ENCODE measurements around the gene PPP1R3G. TPM values are rescaled to one million over a fixed set of nuclear protein-coding genes. Genes with fewer than 3 reads are reported as not detected.

The PPP1R3G gene
- total and polyA plus RNA-seq, 2 of the 13 experiments (the other 11 are each of a cell fraction or from before 2014, with no cell fraction given) = 1.2 to 1.3 TPM

DNA sequence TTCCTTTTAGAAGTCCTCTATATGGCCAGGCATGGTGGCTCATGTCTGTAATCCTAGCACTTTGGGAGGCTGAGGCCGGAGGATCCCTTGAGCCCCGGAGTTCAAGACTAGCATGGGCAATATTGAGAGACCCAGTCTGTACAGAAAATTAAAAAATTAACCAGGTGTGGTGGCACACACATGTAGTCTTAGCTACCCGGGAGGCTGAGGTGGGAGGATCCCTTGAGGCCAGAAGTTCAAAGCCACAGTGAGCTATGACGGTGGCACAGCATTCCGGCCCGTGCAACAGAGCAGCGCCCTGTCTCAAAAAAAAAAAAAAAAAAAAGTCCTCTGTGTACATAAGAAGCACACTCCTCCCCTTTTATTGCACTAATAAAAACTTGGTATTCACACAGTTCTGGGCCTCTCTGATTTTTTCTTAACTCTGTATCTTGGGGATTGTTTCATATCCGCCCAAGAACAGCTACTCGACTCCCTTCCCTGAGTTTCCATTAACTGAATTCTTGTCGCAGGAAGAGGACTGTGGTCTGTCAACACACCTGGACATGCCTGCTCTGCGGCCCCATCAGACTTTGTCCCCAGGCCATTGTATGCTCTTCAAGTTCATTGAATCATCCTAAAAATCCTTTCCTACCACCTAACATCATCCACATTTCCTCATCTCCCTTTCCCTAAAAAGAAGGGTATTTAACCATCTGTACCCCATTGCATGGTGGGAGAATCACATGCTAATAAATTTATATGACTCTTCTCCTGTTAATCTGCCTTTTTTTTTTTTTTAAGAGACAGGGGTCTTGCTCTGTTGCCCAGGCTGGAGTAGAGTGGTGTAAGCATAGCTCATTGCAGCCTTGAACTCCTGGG lies 25.9 kb upstream of the PPP1R3G start (continued):
- TF ChIP-seq, protein P1, sequence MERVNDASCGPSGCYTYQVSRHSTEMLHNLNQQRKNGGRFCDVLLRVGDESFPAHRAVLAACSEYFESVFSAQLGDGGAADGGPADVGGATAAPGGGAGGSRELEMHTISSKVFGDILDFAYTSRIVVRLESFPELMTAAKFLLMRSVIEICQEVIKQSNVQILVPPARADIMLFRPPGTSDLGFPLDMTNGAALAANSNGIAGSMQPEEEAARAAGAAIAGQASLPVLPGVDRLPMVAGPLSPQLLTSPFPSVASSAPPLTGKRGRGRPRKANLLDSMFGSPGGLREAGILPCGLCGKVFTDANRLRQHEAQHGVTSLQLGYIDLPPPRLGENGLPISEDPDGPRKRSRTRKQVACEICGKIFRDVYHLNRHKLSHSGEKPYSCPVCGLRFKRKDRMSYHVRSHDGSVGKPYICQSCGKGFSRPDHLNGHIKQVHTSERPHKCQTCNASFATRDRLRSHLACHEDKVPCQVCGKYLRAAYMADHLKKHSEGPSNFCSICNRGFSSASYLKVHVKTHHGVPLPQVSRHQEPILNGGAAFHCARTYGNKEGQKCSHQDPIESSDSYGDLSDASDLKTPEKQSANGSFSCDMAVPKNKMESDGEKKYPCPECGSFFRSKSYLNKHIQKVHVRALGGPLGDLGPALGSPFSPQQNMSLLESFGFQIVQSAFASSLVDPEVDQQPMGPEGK (CRISPR knock-in tag; IDR thresholded peaks at IDR 0.05) = peak; percentile 74
- TF ChIP-seq ZNF616 (CRISPR knock-in tag; IDR thresholded peaks at IDR 0.05; ENCODE audit: low read depth) (no peak), NR1H2 (CRISPR knock-in tag; IDR thresholded peaks at IDR 0.05; ENCODE audit: borderline replicate concordance, low read depth) (no peak), SP2 (CRISPR knock-in tag; IDR thresholded peaks at IDR 0.05) (no peak), FOXC1 (CRISPR knock-in tag; IDR thresholded peaks at IDR 0.05; ENCODE audit: borderline replicate concordance) (no peak), ZNF207 (IDR thresholded peaks at IDR 0.05; ENCODE audit: borderline replicate concordance) (no peak), RFXANK (CRISPR knock-in tag; IDR thresholded peaks at IDR 0.05) (no peak), ZC3H4 (CRISPR knock-in tag; IDR thresholded peaks at IDR 0.05; ENCODE audit: borderline replicate concordance) (no peak), CHD2 (IDR thresholded peaks at IDR 0.05; ENCODE audit: low read depth, low read length) (no peak), DNMT3B (CRISPR knock-in tag; conservative IDR thresholded peaks at IDR 0.05) (no peak), NR3C1 (CRISPR knock-in tag; IDR thresholded peaks at IDR 0.05) (no peak), HNRNPUL1 (IDR thresholded peaks at IDR 0.05; ENCODE audit: low read depth, low read length) (no peak), SCMH1 (CRISPR knock-in tag; IDR thresholded peaks at IDR 0.05; ENCODE audit: borderline replicate concordance) (no peak), ZNF749 (CRISPR knock-in tag; IDR thresholded peaks at IDR 0.05; ENCODE audit: borderline replicate concordance) (no peak)
- TF ChIP-seq, protein P2, sequence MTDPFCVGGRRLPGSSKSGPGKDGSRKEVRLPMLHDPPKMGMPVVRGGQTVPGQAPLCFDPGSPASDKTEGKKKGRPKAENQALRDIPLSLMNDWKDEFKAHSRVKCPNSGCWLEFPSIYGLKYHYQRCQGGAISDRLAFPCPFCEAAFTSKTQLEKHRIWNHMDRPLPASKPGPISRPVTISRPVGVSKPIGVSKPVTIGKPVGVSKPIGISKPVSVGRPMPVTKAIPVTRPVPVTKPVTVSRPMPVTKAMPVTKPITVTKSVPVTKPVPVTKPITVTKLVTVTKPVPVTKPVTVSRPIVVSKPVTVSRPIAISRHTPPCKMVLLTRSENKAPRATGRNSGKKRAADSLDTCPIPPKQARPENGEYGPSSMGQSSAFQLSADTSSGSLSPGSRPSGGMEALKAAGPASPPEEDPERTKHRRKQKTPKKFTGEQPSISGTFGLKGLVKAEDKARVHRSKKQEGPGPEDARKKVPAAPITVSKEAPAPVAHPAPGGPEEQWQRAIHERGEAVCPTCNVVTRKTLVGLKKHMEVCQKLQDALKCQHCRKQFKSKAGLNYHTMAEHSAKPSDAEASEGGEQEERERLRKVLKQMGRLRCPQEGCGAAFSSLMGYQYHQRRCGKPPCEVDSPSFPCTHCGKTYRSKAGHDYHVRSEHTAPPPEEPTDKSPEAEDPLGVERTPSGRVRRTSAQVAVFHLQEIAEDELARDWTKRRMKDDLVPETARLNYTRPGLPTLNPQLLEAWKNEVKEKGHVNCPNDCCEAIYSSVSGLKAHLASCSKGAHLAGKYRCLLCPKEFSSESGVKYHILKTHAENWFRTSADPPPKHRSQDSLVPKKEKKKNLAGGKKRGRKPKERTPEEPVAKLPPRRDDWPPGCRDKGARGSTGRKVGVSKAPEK (CRISPR knock-in tag; IDR thresholded peaks at IDR 0.05; ENCODE audit: borderline replicate concordance) = peak; percentile 97
- TF ChIP-seq, protein P3, sequence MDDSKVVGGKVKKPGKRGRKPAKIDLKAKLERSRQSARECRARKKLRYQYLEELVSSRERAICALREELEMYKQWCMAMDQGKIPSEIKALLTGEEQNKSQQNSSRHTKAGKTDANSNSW (CRISPR knock-in tag; IDR thresholded peaks at IDR 0.05; ENCODE audit: borderline replicate concordance) = no peak
- TF ChIP-seq, protein P4, sequence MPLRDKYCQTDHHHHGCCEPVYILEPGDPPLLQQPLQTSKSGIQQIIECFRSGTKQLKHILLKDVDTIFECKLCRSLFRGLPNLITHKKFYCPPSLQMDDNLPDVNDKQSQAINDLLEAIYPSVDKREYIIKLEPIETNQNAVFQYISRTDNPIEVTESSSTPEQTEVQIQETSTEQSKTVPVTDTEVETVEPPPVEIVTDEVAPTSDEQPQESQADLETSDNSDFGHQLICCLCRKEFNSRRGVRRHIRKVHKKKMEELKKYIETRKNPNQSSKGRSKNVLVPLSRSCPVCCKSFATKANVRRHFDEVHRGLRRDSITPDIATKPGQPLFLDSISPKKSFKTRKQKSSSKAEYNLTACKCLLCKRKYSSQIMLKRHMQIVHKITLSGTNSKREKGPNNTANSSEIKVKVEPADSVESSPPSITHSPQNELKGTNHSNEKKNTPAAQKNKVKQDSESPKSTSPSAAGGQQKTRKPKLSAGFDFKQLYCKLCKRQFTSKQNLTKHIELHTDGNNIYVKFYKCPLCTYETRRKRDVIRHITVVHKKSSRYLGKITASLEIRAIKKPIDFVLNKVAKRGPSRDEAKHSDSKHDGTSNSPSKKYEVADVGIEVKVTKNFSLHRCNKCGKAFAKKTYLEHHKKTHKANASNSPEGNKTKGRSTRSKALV (CRISPR knock-in tag; IDR thresholded peaks at IDR 0.05) = no peak; the same call in 1 of the 2 replicates
- TF ChIP-seq, protein P5, sequence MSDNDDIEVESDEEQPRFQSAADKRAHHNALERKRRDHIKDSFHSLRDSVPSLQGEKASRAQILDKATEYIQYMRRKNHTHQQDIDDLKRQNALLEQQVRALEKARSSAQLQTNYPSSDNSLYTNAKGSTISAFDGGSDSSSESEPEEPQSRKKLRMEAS (IDR thresholded peaks at IDR 0.05) = peak; percentile 86
- TF ChIP-seq, protein P6, sequence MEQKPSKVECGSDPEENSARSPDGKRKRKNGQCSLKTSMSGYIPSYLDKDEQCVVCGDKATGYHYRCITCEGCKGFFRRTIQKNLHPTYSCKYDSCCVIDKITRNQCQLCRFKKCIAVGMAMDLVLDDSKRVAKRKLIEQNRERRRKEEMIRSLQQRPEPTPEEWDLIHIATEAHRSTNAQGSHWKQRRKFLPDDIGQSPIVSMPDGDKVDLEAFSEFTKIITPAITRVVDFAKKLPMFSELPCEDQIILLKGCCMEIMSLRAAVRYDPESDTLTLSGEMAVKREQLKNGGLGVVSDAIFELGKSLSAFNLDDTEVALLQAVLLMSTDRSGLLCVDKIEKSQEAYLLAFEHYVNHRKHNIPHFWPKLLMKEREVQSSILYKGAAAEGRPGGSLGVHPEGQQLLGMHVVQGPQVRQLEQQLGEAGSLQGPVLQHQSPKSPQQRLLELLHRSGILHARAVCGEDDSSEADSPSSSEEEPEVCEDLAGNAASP (CRISPR knock-in tag; IDR thresholded peaks at IDR 0.05; ENCODE audit: borderline replicate concordance) = peak; percentile 61; the same call in 1 of the 2 replicates
